HEK293T (cell line): Measurements from ENCODE around the gene PPP2CA.

Experiments
- ARNT ChIP-seq: fragments of 450-650 bp; IDR thresholded peaks from 2 replicates; pipeline ENCODE4 v1.6.1; 2017; ENCODE audit warnings: mild to moderate bottlenecking
- BHLHE40 ChIP-seq: fragments of 450-650 bp; IDR thresholded peaks from 2 replicates; pipeline ENCODE4 v1.6.1; 2016; ENCODE audit warnings: mild to moderate bottlenecking, moderate library complexity, borderline replicate concordance
- ELF4 ChIP-seq: fragments of 450-650 bp; IDR thresholded peaks from 2 replicates; pipeline ENCODE4 v1.6.1; 2017; ENCODE audit warnings: antibody characterized with exemption
- FOXA1 ChIP-seq: fragments of 450-650 bp; IDR thresholded peaks from 2 replicates; pipeline ENCODE4 v1.6.1; 2016; ENCODE audit warnings: mild to moderate bottlenecking
- FOXM1 ChIP-seq: fragments of 450-650 bp; IDR thresholded peaks from 2 replicates; pipeline ENCODE4 v1.6.1; 2017; ENCODE audit warnings: mild to moderate bottlenecking, borderline replicate concordance
- HDGF ChIP-seq: fragments of 450-650 bp; IDR thresholded peaks from 2 replicates; pipeline ENCODE4 v1.6.1; 2017; ENCODE audit warnings: antibody characterized with exemption, borderline replicate concordance
- L3MBTL2 ChIP-seq: fragments of 450-650 bp; conservative IDR thresholded peaks from 2 replicates; pipeline ENCODE4 v1.6.1; 2016; ENCODE audit warnings: mild to moderate bottlenecking
- NFRKB ChIP-seq: fragments of 450-650 bp; IDR thresholded peaks from 2 replicates; pipeline ENCODE4 v1.6.1; 2016; ENCODE audit warnings: mild to moderate bottlenecking, moderate library complexity
- SP1 ChIP-seq: fragments of 450-650 bp; IDR thresholded peaks from 2 replicates; pipeline ENCODE4 v1.6.1; 2017
- SUZ12 ChIP-seq: fragments of 450-650 bp; IDR thresholded peaks from 2 replicates; pipeline ENCODE4 v1.6.1; 2016; ENCODE audit warnings: mild to moderate bottlenecking
- TARDBP ChIP-seq: fragments of 450-650 bp; IDR thresholded peaks from 2 replicates; pipeline ENCODE4 v1.6.1; 2016
- ZNF384 ChIP-seq: fragments of 450-650 bp; IDR thresholded peaks from 2 replicates; pipeline ENCODE4 v1.6.1; 2016
- TF ChIP-seq, protein P1 (sequence below): fragments of 450-650 bp; IDR thresholded peaks from 2 replicates; pipeline ENCODE4 v1.6.1; 2016

DNA sequence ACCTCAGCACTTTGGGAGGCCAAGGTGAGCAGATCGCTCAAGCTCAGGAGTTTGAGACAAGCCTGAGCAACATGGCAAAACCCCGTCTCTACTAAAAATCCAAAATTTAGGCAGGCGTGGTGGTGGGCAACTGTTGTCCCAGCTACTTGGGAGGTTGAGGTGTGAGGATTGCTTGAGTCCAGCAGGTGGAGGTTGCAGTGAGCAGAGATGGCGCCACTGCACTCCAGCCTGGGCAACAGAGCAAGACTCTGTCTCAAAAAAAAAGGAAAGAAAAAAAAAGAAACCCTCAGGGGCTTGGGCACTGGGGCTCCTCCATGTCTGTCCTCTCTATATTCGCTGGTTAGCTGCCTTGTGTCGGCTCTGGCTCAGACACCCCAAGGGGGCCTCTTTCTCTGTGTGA is 10.9 kb upstream of the PPP2CA start:
- TF ChIP-seq ARNT: no peak
- TF ChIP-seq TARDBP: no peak
- TF ChIP-seq SUZ12: no peak
- TF ChIP-seq ELF4: no peak
- TF ChIP-seq BHLHE40: no peak
- no peak for TF ChIP-seq HDGF
- no peak for TF ChIP-seq FOXM1
- TF ChIP-seq SP1: no peak
- no peak for TF ChIP-seq FOXA1
- TF ChIP-seq, protein P1, sequence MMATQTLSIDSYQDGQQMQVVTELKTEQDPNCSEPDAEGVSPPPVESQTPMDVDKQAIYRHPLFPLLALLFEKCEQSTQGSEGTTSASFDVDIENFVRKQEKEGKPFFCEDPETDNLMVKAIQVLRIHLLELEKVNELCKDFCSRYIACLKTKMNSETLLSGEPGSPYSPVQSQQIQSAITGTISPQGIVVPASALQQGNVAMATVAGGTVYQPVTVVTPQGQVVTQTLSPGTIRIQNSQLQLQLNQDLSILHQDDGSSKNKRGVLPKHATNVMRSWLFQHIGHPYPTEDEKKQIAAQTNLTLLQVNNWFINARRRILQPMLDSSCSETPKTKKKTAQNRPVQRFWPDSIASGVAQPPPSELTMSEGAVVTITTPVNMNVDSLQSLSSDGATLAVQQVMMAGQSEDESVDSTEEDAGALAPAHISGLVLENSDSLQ: no peak
- no peak for TF ChIP-seq NFRKB
- TF ChIP-seq L3MBTL2: no peak
- no peak for TF ChIP-seq ZNF384
